ENCODE data around the gene ACSS1.

ACSS1 gene

DNA sequence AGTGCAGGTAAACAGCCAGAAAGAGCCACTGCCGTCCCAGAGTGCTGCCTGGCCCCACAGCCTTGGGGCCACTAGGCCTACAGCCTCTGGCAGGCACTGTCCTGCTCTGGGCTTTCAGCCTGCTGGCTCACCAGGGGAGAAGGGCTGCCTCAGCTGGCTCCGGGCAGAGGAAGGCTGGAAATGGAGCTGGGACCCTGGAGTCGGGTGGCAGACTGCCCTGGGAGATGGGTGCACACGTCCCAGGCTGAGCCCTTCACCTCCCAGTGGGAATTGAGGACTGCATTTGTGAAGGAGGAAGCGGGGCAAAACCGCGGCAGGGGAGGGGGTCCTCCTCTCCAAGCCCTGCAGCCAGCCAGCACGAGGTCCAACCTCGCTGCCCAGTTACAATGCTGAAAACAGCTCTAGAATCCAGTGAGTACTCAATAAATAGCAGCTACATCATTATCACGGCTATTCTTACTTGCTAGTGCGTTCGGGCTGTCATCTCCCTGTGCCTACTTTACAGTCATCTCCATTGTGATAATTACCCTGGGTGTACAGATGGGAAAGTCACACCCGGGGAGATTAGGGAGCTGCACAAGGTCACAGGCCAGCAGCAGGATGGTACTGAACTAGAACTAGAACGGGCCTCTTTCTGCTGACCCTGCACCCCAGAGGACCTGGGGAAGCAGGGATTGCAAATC, 13.1 kb downstream of the ACSS1 start:
- Histone ChIP-seq H3K4me1 (ENCODE audit: control insufficient read depth, insufficient read depth, low read length) (peaks cover 94% of the 10 kb centered on the region), H3K27me3 (ENCODE audit: control insufficient read depth in 1 of 2, insufficient read depth in 2 of 2, low read length in 2 of 2) (no peaks in the 10 kb centered on the region), H3K9me3 (ENCODE audit: control insufficient read depth in 2 of 2, low read length in 2 of 2) (no peaks in the 10 kb centered on the region), H3K9ac (ENCODE audit: low read length in 2 of 2) (no peak overlapping the region), H3K27ac (ENCODE audit: low read length) (peak overlapping the region; percentile 6), H3K4me3 (ENCODE audit: low read length in 2 of 2) (no peak overlapping the region), H3K36me3 (ENCODE audit: control insufficient read depth in 2 of 2, insufficient read depth in 2 of 2, low read length in 2 of 2) (peaks cover 6 to 15% of the 10 kb centered on the region in 2 donors)

DNA sequence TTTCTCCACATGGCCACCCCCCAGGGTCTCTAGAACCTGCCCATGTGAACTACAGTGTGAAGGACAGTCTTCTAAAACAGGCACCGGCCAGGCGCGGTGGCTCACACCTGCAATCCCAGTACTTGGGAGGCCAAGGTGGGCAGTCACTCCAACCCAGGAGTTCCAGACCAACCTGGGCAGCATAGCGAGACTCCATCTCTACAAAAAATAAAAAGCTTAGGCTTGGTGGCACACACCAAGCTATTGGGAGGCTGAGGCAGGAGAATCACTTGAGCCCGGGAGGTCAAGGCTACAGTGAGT, 13.7 kb downstream of the ACSS1 start:
- Histone ChIP-seq H3K4me1 (ENCODE audit: control insufficient read depth, insufficient read depth, low read length) (peaks cover 94% of the 10 kb centered on the region), H3K9ac (ENCODE audit: low read length in 2 of 2) (no peak overlapping the region), H3K9me3 (ENCODE audit: control insufficient read depth in 2 of 2, low read length in 2 of 2) (no peaks in the 10 kb centered on the region), H3K27me3 (ENCODE audit: control insufficient read depth in 1 of 2, insufficient read depth in 2 of 2, low read length in 2 of 2) (no peaks in the 10 kb centered on the region), H3K36me3 (ENCODE audit: control insufficient read depth in 2 of 2, insufficient read depth in 2 of 2, low read length in 2 of 2) (peaks cover 6 to 15% of the 10 kb centered on the region in 2 donors), H3K27ac (ENCODE audit: low read length) (no peak overlapping the region), H3K4me3 (ENCODE audit: low read length in 2 of 2) (no peak overlapping the region)

DNA sequence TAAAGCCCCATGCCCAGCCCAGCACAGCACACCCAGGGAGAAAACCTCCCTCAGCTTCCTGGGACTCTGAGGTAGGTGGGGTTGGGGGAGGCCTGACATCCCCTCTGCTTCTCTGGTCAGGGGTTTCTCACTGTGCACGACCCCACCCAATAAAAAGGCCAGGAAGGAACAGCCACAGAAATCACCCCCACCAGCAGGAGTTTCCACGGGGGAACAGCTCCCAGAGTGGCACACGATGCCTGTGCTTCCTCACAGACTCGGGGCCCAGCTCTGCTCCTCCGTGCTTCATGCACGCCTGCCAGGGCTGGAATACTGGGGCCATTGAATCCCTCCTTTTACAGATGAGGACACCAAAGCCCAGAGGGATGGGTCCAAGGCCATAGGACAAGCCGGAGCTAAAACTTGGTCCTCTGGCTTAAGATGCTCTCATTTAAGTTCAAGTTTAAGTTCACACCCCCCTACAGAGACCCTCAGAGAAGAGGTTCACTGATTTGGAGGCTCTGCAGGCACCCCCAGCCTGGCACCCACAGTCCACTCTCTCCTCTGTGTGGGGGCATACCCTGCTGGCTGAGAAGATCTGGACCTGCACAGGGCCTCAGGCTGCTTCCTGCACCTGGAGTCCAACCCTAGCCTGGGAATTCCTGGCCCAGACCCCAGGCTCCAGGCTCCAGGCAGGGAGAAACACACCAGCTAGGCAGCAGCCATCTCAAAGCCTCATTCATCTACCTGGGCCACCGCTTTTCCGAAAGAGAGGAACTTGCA, 14.3 kb downstream of the ACSS1 start:
- no peak overlapping the region for H3K4me3 ChIP-seq (ENCODE audit: low read length in 2 of 2)
- peak overlapping the region; percentile 60 for H3K27ac ChIP-seq (ENCODE audit: low read length)
- H3K36me3 ChIP-seq (ENCODE audit: control insufficient read depth in 2 of 2, insufficient read depth in 2 of 2, low read length in 2 of 2) = peaks cover 6 to 15% of the 10 kb centered on the region in 2 donors
- no peak overlapping the region for H3K9ac ChIP-seq (ENCODE audit: low read length in 2 of 2)
- no peaks in the 10 kb centered on the region for H3K9me3 ChIP-seq (ENCODE audit: control insufficient read depth in 2 of 2, low read length in 2 of 2)
- no peaks in the 10 kb centered on the region for H3K27me3 ChIP-seq (ENCODE audit: control insufficient read depth in 1 of 2, insufficient read depth in 2 of 2, low read length in 2 of 2)
- H3K4me1 ChIP-seq (ENCODE audit: control insufficient read depth, insufficient read depth, low read length) = peaks cover 94% of the 10 kb centered on the region

DNA sequence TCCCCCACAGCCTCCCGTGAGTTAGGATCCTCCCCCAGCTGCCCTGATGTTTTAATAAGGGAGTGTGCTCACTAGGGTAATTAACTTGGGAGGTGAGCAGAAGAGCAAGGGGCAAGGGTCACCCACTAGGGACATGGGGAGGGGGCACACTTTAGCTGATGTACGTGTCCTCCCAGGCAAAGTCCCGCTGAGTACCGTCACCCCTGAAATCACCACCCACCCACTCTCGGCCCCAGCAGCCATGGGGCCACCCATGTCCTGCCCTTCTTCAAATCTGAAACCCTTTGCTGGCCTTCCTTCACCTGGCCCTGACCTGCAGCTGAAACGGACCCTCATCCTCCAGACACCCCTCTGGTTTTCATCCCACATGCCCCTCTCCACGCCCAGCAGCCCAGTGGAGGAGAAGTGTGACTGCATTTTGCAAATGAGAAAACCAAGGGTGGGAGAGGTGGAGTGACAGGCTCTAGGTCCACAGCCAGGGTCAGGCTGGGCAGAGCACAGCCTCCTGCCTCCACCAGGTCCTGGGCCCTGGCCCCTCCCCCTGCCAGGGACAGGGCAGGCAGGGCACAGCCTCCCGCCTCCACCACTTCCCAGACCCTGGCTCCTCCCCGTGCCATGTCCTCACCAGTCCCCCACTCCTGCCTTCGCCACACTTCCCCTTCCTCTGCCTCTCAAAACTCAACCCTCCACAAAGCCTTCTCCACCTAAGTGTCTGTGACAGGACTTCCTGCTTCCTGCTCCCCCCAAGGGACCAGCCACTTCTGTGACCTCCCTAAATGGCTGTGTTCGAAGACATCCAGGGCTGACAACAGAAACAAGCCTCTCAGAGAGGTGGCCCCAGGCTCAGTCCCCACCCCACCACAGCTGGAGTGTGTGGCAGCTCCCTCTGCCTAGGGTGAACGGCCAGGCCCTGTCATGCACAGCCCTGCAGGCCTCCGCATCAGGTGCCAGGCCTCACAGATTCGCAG, 15.1 kb downstream of the ACSS1 start:
- H3K4me1 ChIP-seq (ENCODE audit: control insufficient read depth, insufficient read depth, low read length) = peaks cover 93% of the 10 kb centered on the region
- H3K4me3 ChIP-seq (ENCODE audit: low read length in 2 of 2) = no peak overlapping the region
- peak overlapping the region in 1 of 2 donors; percentile 64 for H3K9ac ChIP-seq (ENCODE audit: low read length in 2 of 2)
- peak overlapping the region; percentile 60 for H3K27ac ChIP-seq (ENCODE audit: low read length)
- H3K36me3 ChIP-seq (ENCODE audit: control insufficient read depth in 2 of 2, insufficient read depth in 2 of 2, low read length in 2 of 2) = peaks cover 6 to 14% of the 10 kb centered on the region in 2 donors
- H3K27me3 ChIP-seq (ENCODE audit: control insufficient read depth in 1 of 2, insufficient read depth in 2 of 2, low read length in 2 of 2) = no peaks in the 10 kb centered on the region
- no peaks in the 10 kb centered on the region for H3K9me3 ChIP-seq (ENCODE audit: control insufficient read depth in 2 of 2, low read length in 2 of 2)

DNA sequence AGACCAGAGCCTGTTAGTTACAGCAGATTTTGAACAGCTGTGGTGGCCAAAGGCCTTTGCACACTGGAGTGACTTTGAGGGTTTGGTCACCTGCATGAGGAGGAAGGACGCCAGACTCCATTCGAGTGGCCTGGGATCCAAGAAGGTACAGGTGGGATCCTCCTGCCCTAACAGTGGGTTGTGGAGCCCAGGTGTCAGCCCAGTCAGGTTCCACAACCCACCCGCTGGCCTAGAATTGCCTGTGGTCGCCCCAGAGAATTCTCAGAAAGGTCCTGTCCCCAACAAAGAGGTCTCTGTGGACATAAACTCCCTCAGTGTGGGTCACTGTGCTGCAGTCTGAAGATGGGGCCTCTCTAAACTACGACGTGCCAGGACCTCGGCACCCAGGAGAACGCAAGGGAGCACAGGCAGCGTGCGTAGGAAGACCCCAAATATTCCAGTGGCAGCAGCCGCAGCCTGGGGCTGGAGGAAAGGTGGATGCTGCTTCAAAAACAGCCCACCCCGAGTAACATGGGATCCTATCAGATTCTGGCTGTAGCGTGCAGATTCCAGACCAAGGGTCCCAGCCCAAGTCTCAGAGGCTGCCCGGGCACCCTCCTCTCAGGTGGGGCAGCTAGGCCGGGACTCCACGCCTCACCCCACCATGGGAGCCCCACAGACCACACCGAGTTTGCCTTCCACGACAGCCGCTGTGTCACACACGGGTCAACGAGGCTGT, 16.0 kb downstream of the ACSS1 start:
- Histone ChIP-seq H3K36me3 (ENCODE audit: control insufficient read depth in 2 of 2, insufficient read depth in 2 of 2, low read length in 2 of 2) (peaks cover 3 to 6% of the 10 kb centered on the region in 2 donors), H3K9ac (ENCODE audit: low read length in 2 of 2) (no peak overlapping the region), H3K27ac (ENCODE audit: low read length) (peak overlapping the region; percentile 60), H3K27me3 (ENCODE audit: control insufficient read depth in 1 of 2, insufficient read depth in 2 of 2, low read length in 2 of 2) (no peaks in the 10 kb centered on the region), H3K4me1 (ENCODE audit: control insufficient read depth, insufficient read depth, low read length) (peaks cover 93% of the 10 kb centered on the region), H3K4me3 (ENCODE audit: low read length in 2 of 2) (no peak overlapping the region), H3K9me3 (ENCODE audit: control insufficient read depth in 2 of 2, low read length in 2 of 2) (no peaks in the 10 kb centered on the region)

DNA sequence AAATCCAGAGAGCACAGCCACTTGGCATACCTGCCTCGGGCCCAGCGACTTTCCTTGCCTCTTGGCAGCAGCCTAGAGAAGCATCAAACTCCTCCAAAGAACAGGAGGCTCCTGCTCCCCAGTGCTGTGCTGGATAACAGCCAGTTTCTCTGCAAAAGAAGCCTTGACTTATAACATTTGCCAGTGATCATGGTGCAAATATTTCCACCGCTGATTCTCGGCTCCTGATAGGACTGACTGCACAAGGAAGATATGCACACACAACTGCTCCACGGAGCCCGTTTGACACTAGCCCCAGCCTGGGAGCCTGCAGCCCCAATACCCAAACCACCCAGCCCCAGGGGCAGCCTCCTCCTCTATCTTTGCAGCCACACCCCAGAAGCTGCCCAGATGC, 17.5 kb downstream of the ACSS1 start:
- Histone ChIP-seq H3K9me3 (ENCODE audit: control insufficient read depth in 2 of 2, low read length in 2 of 2) (no peaks in the 10 kb centered on the region), H3K27ac (ENCODE audit: low read length) (peak overlapping the region; percentile 90), H3K9ac (ENCODE audit: low read length in 2 of 2) (peak overlapping the region in 1 of 2 donors; percentile 60), H3K27me3 (ENCODE audit: control insufficient read depth in 1 of 2, insufficient read depth in 2 of 2, low read length in 2 of 2) (no peaks in the 10 kb centered on the region), H3K36me3 (ENCODE audit: control insufficient read depth in 2 of 2, insufficient read depth in 2 of 2, low read length in 2 of 2) (no peaks in the 10 kb centered on the region), H3K4me1 (ENCODE audit: control insufficient read depth, insufficient read depth, low read length) (peaks cover 93% of the 10 kb centered on the region), H3K4me3 (ENCODE audit: low read length in 2 of 2) (peak overlapping the region; percentile 20 to 59)

DNA sequence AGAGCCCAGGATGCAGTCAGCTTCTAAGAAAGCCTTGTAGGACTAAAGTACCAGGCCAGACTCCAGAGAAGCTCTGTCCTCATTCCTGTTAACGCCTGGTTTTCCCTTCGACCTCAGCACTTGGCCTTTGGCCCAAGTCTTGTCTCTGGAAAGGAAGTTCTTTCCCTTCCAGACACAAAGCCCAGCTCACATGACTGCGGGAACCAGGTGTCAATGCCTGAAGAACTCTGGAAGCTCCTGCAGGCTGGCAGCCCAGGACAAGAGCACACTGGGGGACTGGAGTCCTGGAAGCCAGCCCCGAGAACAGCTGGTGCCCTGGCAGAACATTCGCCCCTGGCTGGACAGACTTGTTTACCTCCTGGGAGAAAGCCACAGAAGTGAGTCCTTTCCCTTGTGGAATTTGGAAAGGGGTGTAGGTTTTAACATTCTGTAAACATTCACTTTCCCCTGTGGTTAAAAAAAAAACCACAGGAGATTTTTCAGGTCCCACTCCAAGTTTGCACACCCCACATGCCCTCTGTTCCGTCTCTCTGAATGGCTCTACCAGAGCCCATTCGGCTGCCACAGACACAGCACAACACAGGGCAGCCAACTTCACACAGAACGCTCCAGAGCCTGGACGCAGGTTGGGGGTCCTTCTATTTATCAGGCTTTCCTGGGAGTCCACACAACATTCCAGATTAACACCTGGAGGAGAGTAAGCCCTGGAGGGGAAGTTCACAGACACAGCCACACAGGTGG, 18.1 kb downstream of the ACSS1 start:
- no peaks in the 10 kb centered on the region for H3K27me3 ChIP-seq (ENCODE audit: control insufficient read depth in 1 of 2, insufficient read depth in 2 of 2, low read length in 2 of 2)
- no peaks in the 10 kb centered on the region for H3K9me3 ChIP-seq (ENCODE audit: control insufficient read depth in 2 of 2, low read length in 2 of 2)
- peak overlapping the region; percentile 20 to 59 for H3K4me3 ChIP-seq (ENCODE audit: low read length in 2 of 2)
- H3K9ac ChIP-seq (ENCODE audit: low read length in 2 of 2) = peak overlapping the region; percentile 29 to 60
- peaks cover 88% of the 10 kb centered on the region for H3K4me1 ChIP-seq (ENCODE audit: control insufficient read depth, insufficient read depth, low read length)
- peak overlapping the region; percentile 90 for H3K27ac ChIP-seq (ENCODE audit: low read length)
- H3K36me3 ChIP-seq (ENCODE audit: control insufficient read depth in 2 of 2, insufficient read depth in 2 of 2, low read length in 2 of 2) = no peaks in the 10 kb centered on the region

DNA sequence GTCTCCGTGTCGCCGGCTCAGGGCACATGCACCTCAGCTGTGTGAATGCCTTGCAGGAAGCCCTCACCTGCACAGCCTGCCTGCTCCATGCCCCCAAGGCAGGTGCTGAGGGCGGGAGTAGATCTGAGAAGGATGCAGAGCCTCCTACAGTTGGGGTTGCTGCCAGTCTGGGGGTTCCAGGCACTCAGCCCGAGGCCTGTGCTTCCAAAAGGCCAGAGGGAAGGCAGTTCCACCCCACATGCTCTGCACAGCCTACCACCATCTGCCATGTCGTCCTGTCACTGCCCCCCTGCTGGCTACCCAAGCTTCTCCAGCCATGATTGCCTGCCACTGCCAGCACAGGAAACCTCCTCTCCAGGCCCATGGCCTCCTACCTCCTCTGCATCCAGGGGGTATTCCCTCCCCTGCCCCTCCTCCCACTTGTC, 19.3 kb downstream of the ACSS1 start:
- Histone ChIP-seq H3K27ac (ENCODE audit: low read length) (peak overlapping the region; percentile 90), H3K4me3 (ENCODE audit: low read length in 2 of 2) (peak overlapping the region in 1 of 2 donors; percentile 29), H3K4me1 (ENCODE audit: control insufficient read depth, insufficient read depth, low read length) (peaks cover 84% of the 10 kb centered on the region), H3K9ac (ENCODE audit: low read length in 2 of 2) (no peak overlapping the region), H3K9me3 (ENCODE audit: control insufficient read depth in 2 of 2, low read length in 2 of 2) (no peaks in the 10 kb centered on the region), H3K36me3 (ENCODE audit: control insufficient read depth in 2 of 2, insufficient read depth in 2 of 2, low read length in 2 of 2) (no peaks in the 10 kb centered on the region), H3K27me3 (ENCODE audit: control insufficient read depth in 1 of 2, insufficient read depth in 2 of 2, low read length in 2 of 2) (no peaks in the 10 kb centered on the region)

DNA sequence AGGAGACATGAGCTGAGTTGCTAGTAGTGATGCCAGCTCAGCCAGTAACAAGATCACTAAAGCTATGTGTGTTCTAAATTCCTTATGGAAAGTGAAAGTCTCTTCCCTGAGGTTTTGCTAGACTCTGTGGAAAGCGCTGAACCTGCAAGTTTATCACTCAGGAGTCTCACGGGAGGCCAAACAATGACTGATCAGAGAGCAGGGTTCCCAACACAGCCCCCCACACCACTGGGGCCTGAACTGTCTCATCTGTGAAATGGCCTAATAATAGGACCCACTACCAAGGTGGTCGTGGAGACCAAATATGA, 19.9 kb downstream of the ACSS1 start:
- peak overlapping the region; percentile 90 for H3K27ac ChIP-seq (ENCODE audit: low read length)
- H3K9ac ChIP-seq (ENCODE audit: low read length in 2 of 2) = peak overlapping the region in 1 of 2 donors; percentile 25
- H3K27me3 ChIP-seq (ENCODE audit: control insufficient read depth in 1 of 2, insufficient read depth in 2 of 2, low read length in 2 of 2) = no peaks in the 10 kb centered on the region
- H3K4me1 ChIP-seq (ENCODE audit: control insufficient read depth, insufficient read depth, low read length) = peaks cover 84% of the 10 kb centered on the region
- H3K4me3 ChIP-seq (ENCODE audit: low read length in 2 of 2) = peak overlapping the region in 1 of 2 donors; percentile 14
- H3K36me3 ChIP-seq (ENCODE audit: control insufficient read depth in 2 of 2, insufficient read depth in 2 of 2, low read length in 2 of 2) = no peaks in the 10 kb centered on the region
- H3K9me3 ChIP-seq (ENCODE audit: control insufficient read depth in 2 of 2, low read length in 2 of 2) = no peaks in the 10 kb centered on the region
